Loucy (cell line): ENCODE results near the gene GALNT18.

ENCODE experiments used
- H2AFZ ChIP-seq: fragments of 200-600 bp; sonication (generic); 2 replicates; pipeline ENCODE4 v1.6.0; 2016; ENCODE audit warnings: antibody characterized with exemption, mild to moderate bottlenecking, low read length, moderate library complexity
- H3F3A ChIP-seq: fragments of 200-600 bp; 2 replicates; pipeline ENCODE4 v1.6.0; 2016; ENCODE audit warnings: antibody characterized with exemption, low read depth, mild to moderate bottlenecking
- H3K27me3 ChIP-seq: fragments of 200-600 bp; sonication (generic); 2 replicates; pipeline ENCODE4 v1.6.1; 2014; ENCODE audit warnings: low read length, mild to moderate bottlenecking; ENCODE audit not compliant: insufficient read depth, poor library complexity, severe bottlenecking
- H3K36me3 ChIP-seq: fragments of 200-600 bp; sonication (generic); 2 replicates; pipeline ENCODE4 v1.6.1; 2016; ENCODE audit warnings: low read length; ENCODE audit not compliant: insufficient read depth
- H3K4me1 ChIP-seq: fragments of 200-600 bp; sonication (generic); 2 replicates; pipeline ENCODE4 v1.5.1; 2014; ENCODE audit warnings: low read length, mild to moderate bottlenecking; ENCODE audit not compliant: insufficient read depth, poor library complexity, severe bottlenecking
- H3K4me2 ChIP-seq: fragments of 200-600 bp; sonication (generic); 2 replicates; pipeline ENCODE4 v1.6.0; 2014; ENCODE audit warnings: antibody characterized with exemption, low read length, low read depth, mild to moderate bottlenecking; ENCODE audit not compliant: poor library complexity, severe bottlenecking
- H3K4me3 ChIP-seq: fragments of 200-600 bp; sonication (generic); 2 replicates; pipeline ENCODE4 v1.5.1; 2014; ENCODE audit warnings: low read length, mild to moderate bottlenecking, mixed read lengths; ENCODE audit not compliant: poor library complexity, severe bottlenecking
- H3K79me2 ChIP-seq: fragments of 200-600 bp; sonication (generic); 2 replicates; pipeline ENCODE4 v1.6.1; 2014; ENCODE audit warnings: low read length; ENCODE audit not compliant: insufficient read depth
- H3K9ac ChIP-seq: fragments of 200-600 bp; sonication (generic); 2 replicates; pipeline ENCODE4 v1.6.0; 2014; ENCODE audit warnings: mild to moderate bottlenecking, low read depth, low read length, moderate library complexity; ENCODE audit not compliant: poor library complexity, severe bottlenecking
- H3K9me2 ChIP-seq: fragments of 200-600 bp; sonication (generic); replicated peaks from 2 replicates; pipeline ENCODE4 v1.6.1; 2016; ENCODE audit warnings: low read depth, low read length, mixed read lengths
- H3K9me3 ChIP-seq: fragments of 200-600 bp; sonication (generic); 2 replicates; pipeline ENCODE4 v1.6.1; 2014; ENCODE audit warnings: mild to moderate bottlenecking, antibody characterized with exemption, low read length, low read depth; ENCODE audit not compliant: insufficient read depth
- H4K20me1 ChIP-seq: fragments of 200-600 bp; sonication (generic); 2 replicates; pipeline ENCODE4 v1.6.0; 2014; ENCODE audit warnings: antibody characterized with exemption, low read length, mild to moderate bottlenecking; ENCODE audit not compliant: insufficient read depth, poor library complexity, severe bottlenecking
- CTCF ChIP-seq: fragments of 200-600 bp; sonication (generic); conservative IDR thresholded peaks from 2 replicates; pipeline ENCODE4 v1.5.1; 2014; ENCODE audit warnings: mild to moderate bottlenecking, antibody characterized with exemption, low read length
- EZH2phosphoT487 ChIP-seq: fragments of 200-600 bp; IDR thresholded peaks from 2 replicates; pipeline ENCODE4 v1.6.1; 2018; ENCODE audit warnings: antibody characterized with exemption, mild to moderate bottlenecking, moderate library complexity, borderline replicate concordance

GALNT18 gene

GRCh38 chr11:11491014-11491413, 130.8 kb downstream of the GALNT18 start:
- H3K9ac ChIP-seq = no peak overlapping the region
- H3K9me2 ChIP-seq = no peaks in the 10 kb centered on the region
- no peak overlapping the region for H2AFZ ChIP-seq
- H3K9me3 ChIP-seq = no peaks in the 10 kb centered on the region
- no peaks in the 10 kb centered on the region for H3K36me3 ChIP-seq
- no peaks in the 10 kb centered on the region for H3K4me1 ChIP-seq
- no peaks in the 10 kb centered on the region for H4K20me1 ChIP-seq
- H3F3A ChIP-seq = no peaks in the 10 kb centered on the region
- no peaks in the 10 kb centered on the region for H3K79me2 ChIP-seq
- no peaks in the 10 kb centered on the region for H3K27me3 ChIP-seq
- no peak overlapping the region for H3K4me2 ChIP-seq
- TF ChIP-seq CTCF (no peak), EZH2phosphoT487 (no peak)
- no peak overlapping the region for H3K4me3 ChIP-seq

- H3K9me3 ChIP-seq = no peaks in the 10 kb centered on the region
- H3F3A ChIP-seq = no peaks in the 10 kb centered on the region
- H3K4me2 ChIP-seq = no peak overlapping the region
- no peaks in the 10 kb centered on the region for H3K79me2 ChIP-seq
- H4K20me1 ChIP-seq = no peaks in the 10 kb centered on the region
- H3K9ac ChIP-seq = no peak overlapping the region
- H3K36me3 ChIP-seq = no peaks in the 10 kb centered on the region
- TF ChIP-seq EZH2phosphoT487 = no peak
- TF ChIP-seq CTCF = no peak
- H3K4me3 ChIP-seq = no peak overlapping the region
- H3K4me1 ChIP-seq = no peaks in the 10 kb centered on the region
- no peaks in the 10 kb centered on the region for H3K27me3 ChIP-seq
- H3K9me2 ChIP-seq = no peaks in the 10 kb centered on the region
- H2AFZ ChIP-seq = no peak overlapping the region
Measured at GRCh38 chr11:11486423-11486822, 135.4 kb downstream of the GALNT18 start.

- Histone ChIP-seq H3K36me3 (no peaks in the 10 kb centered on the region), H3K79me2 (no peaks in the 10 kb centered on the region), H3K27me3 (no peaks in the 10 kb centered on the region), H3K9ac (no peak overlapping the region), H3K4me1 (no peaks in the 10 kb centered on the region), H4K20me1 (no peaks in the 10 kb centered on the region), H3F3A (no peaks in the 10 kb centered on the region), H3K9me2 (no peaks in the 10 kb centered on the region), H3K4me3 (no peak overlapping the region), H3K4me2 (no peak overlapping the region), H2AFZ (no peak overlapping the region), H3K9me3 (no peaks in the 10 kb centered on the region)
- TF ChIP-seq CTCF (no peak), EZH2phosphoT487 (no peak)
Measured at GRCh38 chr11:11486002-11486401, 135.8 kb downstream of the GALNT18 start.
